GM10248 (cell line): ENCODE measurements around the gene GFRA1.

ENCODE experiments used
- CTCF ChIA-PET: fragments of 300-600 bp; sonication (Branson Sonifier 250); formaldehyde crosslinking; extraction: SDS; loops from one replicate; lab custom pipeline; 2021; ENCODE audit warnings: antibody characterized with exemption; lab: Yijun Ruan, JAX
- POLR2A ChIA-PET: fragments of 350-650 bp; sonication (Branson Sonifier 250); formaldehyde crosslinking; extraction: SDS; loops from one replicate; lab custom pipeline; 2020; ENCODE audit warnings: antibody characterized with exemption; lab: Yijun Ruan, JAX
- DNase-seq: peaks from one replicate; pipeline ENCODE4 v3.0.0; 2012; ENCODE audit errors: extremely low spot score
- TF ChIP-seq, protein P1 (sequence below): IDR thresholded peaks from 2 replicates; pipeline ENCODE4 v1.5.1; 2012; ENCODE audit warnings: mild to moderate bottlenecking, low read depth; ENCODE audit errors: extremely low read depth, missing control alignments, control extremely low read depth

The GFRA1 gene

DNA sequence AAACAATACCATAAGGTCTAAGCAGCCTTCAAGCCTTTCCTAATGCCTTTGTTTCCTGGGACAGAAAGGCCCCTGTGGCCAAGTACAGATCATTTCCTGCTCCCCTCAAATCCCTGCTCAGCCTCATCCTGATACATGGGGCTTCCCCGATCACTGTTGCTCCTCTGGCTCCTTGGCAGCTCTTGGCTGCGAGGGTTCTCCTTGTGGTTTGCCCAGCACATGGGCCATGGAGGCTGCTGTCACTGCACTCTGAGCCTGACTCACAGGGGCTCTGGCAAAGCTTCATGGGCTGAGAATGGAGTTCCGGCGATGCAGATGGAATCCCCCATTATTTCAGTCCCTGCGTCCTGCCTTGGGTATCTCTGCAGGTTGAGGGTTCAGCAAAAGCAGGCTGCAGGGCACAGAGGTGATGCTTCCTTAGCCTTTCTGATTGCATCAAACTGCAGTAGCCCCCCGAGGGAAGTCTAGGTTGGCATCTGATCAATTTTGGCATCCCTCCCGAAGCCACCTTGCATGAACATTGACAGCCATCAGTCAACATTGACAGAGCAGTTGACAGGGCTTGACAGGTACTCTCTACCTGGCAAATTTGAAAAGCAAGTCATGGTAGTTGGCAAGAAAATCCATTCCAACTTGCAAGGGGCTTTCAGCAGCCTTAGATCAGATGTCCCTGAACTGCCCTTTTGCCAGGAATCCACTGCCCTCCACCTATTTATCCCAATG lies 168.6 kb downstream of the GFRA1 start:
- CTCF ChIA-PET = no interaction called here
- no peak for DNase-seq
- TF ChIP-seq, protein P1, sequence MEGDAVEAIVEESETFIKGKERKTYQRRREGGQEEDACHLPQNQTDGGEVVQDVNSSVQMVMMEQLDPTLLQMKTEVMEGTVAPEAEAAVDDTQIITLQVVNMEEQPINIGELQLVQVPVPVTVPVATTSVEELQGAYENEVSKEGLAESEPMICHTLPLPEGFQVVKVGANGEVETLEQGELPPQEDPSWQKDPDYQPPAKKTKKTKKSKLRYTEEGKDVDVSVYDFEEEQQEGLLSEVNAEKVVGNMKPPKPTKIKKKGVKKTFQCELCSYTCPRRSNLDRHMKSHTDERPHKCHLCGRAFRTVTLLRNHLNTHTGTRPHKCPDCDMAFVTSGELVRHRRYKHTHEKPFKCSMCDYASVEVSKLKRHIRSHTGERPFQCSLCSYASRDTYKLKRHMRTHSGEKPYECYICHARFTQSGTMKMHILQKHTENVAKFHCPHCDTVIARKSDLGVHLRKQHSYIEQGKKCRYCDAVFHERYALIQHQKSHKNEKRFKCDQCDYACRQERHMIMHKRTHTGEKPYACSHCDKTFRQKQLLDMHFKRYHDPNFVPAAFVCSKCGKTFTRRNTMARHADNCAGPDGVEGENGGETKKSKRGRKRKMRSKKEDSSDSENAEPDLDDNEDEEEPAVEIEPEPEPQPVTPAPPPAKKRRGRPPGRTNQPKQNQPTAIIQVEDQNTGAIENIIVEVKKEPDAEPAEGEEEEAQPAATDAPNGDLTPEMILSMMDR = no peak
- POLR2A ChIA-PET = no interaction called here

DNA sequence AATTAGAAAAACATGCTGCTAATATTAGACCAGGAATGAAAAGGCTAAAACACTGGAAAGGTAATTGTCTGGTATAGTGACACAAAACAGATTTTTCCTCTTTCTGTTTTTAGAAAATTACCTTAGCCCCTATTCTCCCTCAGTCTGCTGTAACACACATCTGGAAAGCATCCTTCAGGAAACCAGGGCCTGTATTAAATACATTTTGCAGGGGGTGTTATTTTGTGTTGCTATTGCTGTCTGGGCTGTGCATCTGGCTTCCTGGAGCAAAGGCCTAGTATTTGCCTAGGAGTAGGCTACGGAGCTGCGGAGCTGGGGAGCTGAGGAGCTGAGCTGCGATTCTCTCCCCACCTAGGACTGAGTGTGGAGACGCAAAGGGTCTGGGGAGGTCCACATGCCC lies 169.3 kb downstream of the GFRA1 start:
- TF ChIP-seq, protein P1 = no peak
- POLR2A ChIA-PET = no interaction called here
- no peak for DNase-seq
- CTCF ChIA-PET = interaction anchor here (1.2 to 1.5 kb wide), 2 partner anchors 10 to 36 kb away, joined by 3 read pairs; no protein-coding TSS in a partner anchor

DNA sequence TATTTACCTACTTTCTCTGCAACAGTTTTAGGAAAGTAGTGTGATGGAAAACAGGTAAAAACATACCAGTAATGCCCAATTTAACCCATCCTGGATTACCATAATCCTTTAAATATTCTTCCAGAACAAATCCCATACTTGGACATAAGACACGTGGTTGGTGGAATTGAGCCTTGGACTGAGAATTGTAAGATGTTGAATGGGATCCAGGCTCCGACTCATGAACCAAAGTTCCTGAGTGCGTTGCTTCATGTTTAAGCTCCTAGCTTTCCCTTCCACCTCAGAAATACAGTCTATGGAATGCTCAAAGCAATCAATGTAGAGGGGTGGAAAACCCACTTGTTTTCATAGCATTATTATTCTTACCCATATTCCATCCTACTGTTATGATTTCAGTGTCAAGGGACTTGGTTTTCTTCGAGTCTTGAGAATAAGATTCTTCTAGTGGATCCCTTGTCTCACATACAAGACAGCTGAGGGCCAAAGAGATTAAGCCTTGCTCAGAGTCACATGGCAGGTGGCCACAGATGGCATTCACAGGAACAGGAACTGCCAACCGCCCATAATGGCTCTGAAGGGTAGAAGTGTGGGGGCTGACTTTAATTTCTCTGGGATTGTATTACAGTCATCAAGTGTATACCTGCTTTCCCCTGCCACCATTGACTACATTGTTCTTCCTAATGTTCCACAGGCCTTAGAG lies 171.2 kb downstream of the GFRA1 start:
- POLR2A ChIA-PET = no interaction called here
- DNase-seq = no peak
- CTCF ChIA-PET = interaction anchor here (1.5 kb wide), 1 partner anchor 12 kb away, joined by 3 read pairs; no protein-coding TSS in a partner anchor

DNA sequence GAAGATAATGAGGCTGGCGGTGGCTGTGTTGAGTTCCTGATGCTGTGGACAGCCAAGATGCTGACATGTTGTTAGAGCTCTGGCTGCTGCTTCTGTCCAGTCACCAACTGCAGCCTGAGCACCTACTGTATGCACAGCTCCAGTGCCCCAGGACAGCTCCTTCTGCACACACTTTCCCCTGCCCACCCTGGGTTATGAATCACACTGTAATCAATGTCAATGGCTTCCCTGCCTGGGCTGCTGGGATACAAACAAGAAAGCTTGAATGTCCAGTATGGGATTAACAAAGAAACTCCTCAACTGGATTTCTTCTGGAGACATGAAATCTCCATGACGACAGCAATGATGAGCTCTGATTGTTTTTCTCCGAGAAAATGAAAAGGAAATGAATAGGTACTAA lies 172.0 kb downstream of the GFRA1 start:
- POLR2A ChIA-PET = no interaction called here
- TF ChIP-seq, protein P1 = no peak
- DNase-seq = no peak
- CTCF ChIA-PET = interaction anchor here (1.5 kb wide), 1 partner anchor 12 kb away, joined by 3 read pairs; no protein-coding TSS in a partner anchor

More for the DNA sequence above, 171.2 kb downstream of the GFRA1 start:
- TF ChIP-seq, protein P1 = no peak

DNA sequence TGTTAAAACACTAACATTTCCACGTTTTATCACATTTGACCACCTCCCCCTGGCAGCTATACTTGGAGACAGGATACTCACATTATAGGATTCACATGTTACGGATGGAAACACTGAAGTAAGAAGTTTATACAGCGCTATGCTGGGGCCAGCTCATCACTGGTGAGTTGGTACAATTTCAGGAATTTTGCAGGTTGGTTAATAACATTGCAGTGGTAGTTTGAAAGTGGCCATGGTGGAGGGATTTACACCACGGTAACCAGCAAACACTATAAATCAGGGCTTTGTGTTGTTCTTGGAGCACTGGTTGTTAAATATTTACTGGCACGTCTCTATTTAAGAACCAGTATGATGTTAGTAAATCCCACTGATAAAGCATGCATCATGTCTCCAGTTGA lies 174.0 kb downstream of the GFRA1 start:
- no peak for DNase-seq
- TF ChIP-seq, protein P1 = no peak
- ChIA-PET CTCF (interaction anchor here (1.6 kb wide), 1 partner anchor 22 kb away, joined by 3 read pairs; no protein-coding TSS in a partner anchor), POLR2A (no interaction called here)

DNA sequence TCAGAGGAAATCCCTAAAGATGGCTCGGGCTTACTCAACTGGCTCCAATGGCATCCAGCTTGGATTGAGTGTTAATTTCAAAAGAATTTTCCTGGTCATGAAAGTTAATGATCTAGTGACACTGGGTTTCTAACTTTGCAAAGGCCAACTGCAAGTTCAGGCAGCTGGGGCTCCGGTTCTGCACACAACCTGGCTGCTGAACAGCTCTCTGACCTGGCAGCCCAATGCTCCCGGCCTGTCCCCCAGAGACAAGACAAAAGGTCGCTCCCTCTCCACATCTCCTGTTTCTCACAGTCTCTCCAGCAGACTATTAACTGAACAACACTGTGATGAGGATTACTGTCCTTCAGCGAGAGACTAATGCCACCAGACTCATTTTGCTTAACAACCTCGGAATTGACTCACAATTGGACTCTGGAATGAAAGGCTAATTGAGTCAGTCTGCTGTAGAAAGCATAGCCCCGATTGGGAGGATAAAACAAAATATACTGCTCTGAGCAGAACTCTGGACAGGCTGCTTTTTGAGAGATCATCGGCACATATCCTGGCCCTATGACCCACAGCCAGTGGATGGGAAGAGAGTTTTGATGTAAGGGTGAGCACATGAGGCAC lies 174.5 kb downstream of the GFRA1 start:
- DNase-seq = no peak
- CTCF ChIA-PET = interaction anchor here (1.4 to 1.6 kb wide), 2 partner anchors 11 to 21 kb away, joined by 3 to 4 read pairs; no protein-coding TSS in a partner anchor
- TF ChIP-seq, protein P1 = no peak
- POLR2A ChIA-PET = no interaction called here
